GM12875 (cell line): ENCODE data around the gene ZNF366.

Source experiments
- H3K4me3 ChIP-seq: one replicate; pipeline ENCODE4 v1.5.1; 2011; ENCODE audit warnings: low read depth, low read length, control low read depth
- CTCF ChIP-seq: IDR thresholded peaks from 2 replicates; pipeline ENCODE4 v1.5.1; 2011; ENCODE audit warnings: low read depth, mild to moderate bottlenecking, control low read depth, inconsistent platforms, low read length, moderate library complexity, borderline replicate concordance; ENCODE audit not compliant: insufficient read depth

The ZNF366 gene

GRCh38 chr5:72455476-72455875, 51.7 kb downstream of the ZNF366 start:
- no peak for TF ChIP-seq CTCF
- H3K4me3 ChIP-seq = no peak overlapping the region

GRCh38 chr5:72454996-72455395, 52.2 kb downstream of the ZNF366 start:
- H3K4me3 ChIP-seq = no peak overlapping the region
- TF ChIP-seq CTCF = no peak

DNA sequence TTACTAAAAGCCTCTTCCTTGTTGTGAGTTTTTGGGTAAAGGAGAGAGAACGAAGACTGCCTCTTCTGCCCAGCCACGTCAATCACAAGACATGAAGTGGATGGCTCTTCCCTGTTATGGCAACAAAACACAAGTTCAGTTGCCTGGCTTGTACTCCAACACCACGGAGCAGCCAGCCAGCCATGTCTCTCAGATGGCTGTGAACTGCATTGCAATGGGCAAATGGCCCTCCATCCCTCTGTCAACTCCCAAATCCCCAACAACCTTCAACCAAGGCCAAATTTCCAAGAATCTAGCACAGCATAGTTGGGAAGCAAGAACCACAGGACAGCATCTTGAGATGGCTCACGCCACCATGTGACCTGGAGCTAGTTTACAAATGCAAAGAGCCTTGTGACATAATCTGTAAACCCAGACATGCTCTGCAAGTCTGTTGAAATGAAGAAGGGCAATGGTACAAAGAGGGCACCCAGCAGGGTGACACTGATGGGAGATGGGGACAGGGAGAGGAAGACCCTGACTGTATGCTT, 53.9 kb downstream of the ZNF366 start:
- H3K4me3 ChIP-seq = no peak overlapping the region
- TF ChIP-seq CTCF = no peak

GRCh38 chr5:72452515-72453245, 54.5 kb downstream of the ZNF366 start:
- TF ChIP-seq CTCF = no peak
- H3K4me3 ChIP-seq = no peak overlapping the region

DNA sequence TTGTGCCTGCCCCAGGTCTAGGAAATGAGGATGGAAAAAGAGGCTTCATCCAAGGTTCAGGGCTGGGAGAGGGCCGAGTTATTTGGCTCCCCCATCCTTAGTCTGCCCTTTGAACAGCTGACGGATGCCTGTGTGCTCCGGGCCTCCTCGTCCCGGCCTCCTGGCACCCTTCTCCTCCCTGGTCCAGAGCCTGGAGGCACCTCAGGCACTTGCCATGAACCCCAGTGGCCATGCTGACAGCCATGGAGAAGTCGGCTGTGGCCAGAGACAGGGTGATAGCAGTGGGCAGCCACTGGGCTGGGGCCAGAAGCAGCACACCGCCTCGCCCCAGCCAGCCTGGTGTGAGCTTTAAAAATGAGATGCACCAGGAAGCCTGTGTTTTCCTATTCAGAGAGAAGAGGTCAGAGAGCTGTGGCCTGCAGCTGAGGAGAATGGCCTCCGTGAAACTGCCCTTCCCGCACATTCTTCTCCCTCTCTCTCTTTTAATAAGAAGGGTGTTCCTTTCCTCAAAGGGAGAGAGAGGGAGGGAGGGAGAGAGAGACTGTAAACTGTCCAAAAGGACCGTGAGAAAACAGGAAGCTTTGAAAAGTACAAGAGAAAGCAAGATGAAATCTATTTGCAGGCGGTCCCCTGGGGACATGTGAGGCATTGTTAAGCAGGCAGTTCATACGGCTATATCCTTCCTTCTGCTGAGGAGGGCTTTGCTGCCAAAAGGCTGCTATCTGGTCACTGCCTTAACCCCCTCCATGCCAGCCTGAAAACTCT, 55.3 kb downstream of the ZNF366 start:
- H3K4me3 ChIP-seq = no peak overlapping the region
- TF ChIP-seq CTCF = no peak

DNA sequence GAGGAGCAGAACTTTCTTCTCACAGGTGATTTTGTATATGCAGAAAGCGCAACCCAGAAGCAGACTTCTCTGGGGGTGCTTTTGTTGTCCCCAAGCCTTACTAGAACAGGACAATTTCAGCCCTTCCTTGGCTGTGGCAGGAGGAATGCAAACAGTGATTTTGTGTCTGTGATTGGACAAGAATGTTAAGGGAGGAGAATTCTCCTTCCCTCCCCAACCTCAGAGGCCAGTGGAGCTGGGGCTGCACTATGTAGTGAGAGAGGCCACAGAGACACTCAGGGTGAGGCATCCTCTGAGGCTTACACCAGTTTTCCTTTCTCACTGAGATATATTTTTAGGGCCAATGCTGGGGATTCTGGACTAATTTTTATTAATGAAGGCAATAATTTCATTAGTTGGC, 58.8 kb downstream of the ZNF366 start:
- H3K4me3 ChIP-seq = no peak overlapping the region
- TF ChIP-seq CTCF = no peak
